DND-41 (cell line): ENCODE measurements around the gene SDCCAG8.

Experiments used
- CTCF ChIP-seq: IDR thresholded peaks from 2 replicates; pipeline ENCODE4 v1.5.1; 2012; ENCODE audit warnings: borderline replicate concordance, low read length, moderate library complexity, mild to moderate bottlenecking; ENCODE audit not compliant: poor library complexity, severe bottlenecking; ENCODE audit errors: extremely low read depth
- EZH2 ChIP-seq: IDR thresholded peaks from 3 replicates; pipeline ENCODE4 v1.6.1; 2012; ENCODE audit warnings: borderline replicate concordance, low read depth, mild to moderate bottlenecking, moderate library complexity, low read length, inconsistent platforms; ENCODE audit not compliant: severe bottlenecking

DNA sequence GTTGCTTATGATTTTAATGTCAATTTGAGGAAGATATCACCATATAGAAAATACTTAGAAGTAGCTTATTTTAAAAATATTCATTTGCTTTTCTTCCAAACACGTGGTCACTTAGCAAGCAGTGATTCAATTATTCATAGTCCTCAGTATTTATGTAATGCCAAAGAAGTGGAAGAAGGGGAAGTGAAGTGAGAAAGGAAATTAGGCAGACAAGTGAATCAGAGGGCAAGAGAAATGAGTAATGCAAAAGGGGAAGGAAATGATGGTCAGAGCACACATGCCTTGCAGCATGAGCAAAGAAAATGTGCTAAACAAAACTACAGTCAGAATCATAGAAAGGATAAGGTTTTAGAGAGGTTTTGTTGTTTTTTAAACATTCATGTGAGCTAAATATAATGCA, 31.8 kb downstream of the SDCCAG8 start:
- no peak for TF ChIP-seq CTCF
- TF ChIP-seq EZH2, result no peak
